ENCODE results near the gene TOE1.

The TOE1 gene

DNA sequence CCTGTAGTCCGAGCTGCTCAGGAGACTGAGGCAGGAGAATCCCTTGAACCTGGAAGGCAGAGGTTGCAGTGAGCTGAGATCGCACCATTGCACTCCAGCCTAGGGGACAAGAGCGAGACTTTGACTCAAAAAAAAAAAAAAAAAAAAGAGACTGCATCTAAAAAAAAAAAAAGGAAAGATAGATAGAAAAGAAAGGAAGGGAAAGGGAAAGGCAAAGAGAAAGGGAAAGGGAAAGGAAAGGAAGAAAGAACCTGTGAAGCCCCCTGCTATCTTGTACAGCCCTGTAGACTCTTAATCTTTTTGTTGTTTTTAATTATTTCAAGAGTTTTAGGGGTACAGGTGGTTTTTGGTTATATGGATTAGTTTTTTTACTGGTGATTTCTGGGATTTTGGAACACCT, 46.2 kb downstream of the TOE1 start:
- DNase-seq (ENCODE audit: extremely low read depth, insufficient read length) = no peak
- no peaks in the 10 kb centered on the region for H3K27me3 ChIP-seq (replicated peaks; ENCODE audit: control insufficient read depth, insufficient read depth, low read length)
- TF ChIP-seq, protein P1, sequence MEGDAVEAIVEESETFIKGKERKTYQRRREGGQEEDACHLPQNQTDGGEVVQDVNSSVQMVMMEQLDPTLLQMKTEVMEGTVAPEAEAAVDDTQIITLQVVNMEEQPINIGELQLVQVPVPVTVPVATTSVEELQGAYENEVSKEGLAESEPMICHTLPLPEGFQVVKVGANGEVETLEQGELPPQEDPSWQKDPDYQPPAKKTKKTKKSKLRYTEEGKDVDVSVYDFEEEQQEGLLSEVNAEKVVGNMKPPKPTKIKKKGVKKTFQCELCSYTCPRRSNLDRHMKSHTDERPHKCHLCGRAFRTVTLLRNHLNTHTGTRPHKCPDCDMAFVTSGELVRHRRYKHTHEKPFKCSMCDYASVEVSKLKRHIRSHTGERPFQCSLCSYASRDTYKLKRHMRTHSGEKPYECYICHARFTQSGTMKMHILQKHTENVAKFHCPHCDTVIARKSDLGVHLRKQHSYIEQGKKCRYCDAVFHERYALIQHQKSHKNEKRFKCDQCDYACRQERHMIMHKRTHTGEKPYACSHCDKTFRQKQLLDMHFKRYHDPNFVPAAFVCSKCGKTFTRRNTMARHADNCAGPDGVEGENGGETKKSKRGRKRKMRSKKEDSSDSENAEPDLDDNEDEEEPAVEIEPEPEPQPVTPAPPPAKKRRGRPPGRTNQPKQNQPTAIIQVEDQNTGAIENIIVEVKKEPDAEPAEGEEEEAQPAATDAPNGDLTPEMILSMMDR (IDR thresholded peaks at IDR 0.05; ENCODE audit: insufficient read depth, low read length, poor library complexity, severe bottlenecking) = no peak
- no peak overlapping the region for H3K4me3 ChIP-seq (replicated peaks; ENCODE audit: low read depth, low read length)
- no peaks in the 10 kb centered on the region for H3K36me3 ChIP-seq (ENCODE audit: control insufficient read depth, insufficient read depth, low read length)
